Kidney tubule cell (primary cell): ENCODE results near the gene GLRX5.
A peak's percentile ranks its signal among the peaks of the same experiment; 100 is the strongest.
"Not testable (repeated sequence)": the region's sequence is repeated elsewhere in the genome, so short reads cannot be mapped to it uniquely, and the experiment has no call there.

Experiments
- DNase-seq: peaks from one replicate; pipeline ENCODE4 v3.0.0-alpha.2; 2018; ENCODE audit warnings: low spot score

Gene GLRX5

DNA sequence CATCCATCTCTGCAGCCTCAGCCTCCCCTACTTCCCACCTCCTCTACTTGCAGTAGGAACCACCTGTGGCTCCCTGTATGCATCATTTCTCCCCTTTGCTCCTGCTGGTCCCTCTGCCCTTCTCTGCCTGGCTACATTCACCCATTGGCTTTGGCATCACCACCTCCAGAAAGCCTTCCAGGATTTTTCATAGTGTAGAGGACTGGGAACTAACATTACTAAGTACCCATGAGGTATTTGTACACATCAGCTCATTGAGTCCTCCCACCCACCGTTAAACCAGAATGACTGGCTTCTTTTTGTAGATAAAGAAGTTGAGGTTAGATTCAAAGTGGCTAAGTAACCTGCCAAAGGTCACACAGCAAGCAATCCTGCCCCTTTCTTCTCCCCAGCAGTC is 35.5 kb upstream of the GLRX5 start:
- no peak for DNase-seq

DNA sequence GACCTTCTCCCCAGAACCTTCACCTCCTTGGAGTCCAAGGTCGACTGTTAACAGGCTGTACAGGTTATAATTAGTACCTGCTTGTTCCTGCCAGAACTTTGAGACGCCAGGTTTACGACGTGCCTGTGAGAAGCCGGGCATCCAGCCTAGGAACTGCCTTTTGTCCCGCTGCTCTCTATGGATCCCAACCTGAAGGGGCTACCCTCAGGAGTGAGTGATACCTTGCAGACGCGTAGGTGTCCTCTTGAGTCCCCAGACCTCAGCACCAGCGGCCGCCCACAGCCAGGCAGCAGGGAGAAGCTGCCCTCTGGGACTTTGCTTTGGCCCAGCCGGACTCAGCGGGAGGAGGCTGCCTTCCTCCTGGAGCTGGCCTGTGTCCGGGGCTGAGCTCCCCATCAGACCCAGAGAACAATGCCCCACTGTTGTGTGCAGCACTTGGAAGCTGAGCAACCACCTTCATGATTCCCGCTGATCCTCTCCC is 34.6 kb upstream of the GLRX5 start:
- no peak for DNase-seq

DNA sequence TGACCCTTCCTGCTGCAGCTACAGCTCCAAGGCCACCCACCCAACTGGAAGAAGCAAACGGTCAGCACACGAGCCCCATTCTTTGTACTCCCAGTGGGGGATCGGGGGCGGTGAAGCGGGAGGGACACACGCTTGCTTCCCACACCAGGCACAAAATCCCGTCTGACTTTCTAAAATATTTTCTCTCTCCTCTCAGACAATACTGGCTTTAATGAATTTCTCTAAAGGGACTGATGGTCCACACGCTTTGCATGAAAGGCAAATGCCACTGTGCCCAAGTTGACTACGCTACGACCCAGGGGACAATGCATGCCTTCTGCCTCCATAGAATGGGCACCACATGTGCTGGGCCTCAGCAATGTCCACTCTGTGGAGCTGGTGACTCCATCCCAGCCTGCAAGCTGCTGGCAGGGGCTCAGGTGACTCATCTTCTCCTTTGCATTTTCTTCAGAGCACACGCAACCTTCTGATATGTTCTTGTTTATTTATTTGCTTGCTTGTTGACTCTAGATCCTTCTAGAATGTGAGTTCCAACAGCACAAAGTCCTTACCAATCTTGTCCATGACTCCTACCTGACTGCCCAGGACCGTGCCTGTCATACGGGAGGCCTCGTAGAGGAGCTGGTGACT is 34.0 kb upstream of the GLRX5 start:
- peak; percentile 28 for DNase-seq

DNA sequence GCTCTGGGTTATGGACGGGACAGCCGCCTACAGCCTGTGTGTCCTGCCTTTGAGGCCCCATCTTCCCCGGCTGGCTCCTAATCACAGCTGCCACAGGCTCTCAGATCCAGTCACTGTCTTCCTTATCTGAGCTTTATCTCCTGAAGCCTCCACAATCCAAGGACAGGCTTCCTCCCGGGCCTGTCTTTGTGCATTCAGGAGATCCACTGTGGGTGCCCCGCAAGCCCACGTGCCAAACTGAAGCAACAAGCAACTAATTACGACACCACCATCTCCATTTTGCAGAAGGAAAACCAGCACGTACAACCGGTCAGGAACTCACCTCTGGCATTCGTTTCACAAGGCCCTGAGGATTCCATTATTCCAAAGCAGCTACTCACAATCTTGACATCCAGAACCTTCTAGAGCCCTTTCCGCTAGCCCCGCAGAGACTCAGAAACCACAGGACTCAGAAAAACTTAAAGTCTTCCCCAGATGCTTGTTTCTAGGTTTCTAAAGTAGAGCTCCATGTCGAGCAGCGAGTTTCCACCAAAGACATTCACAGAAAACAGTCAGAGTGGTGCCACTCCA is 32.4 kb upstream of the GLRX5 start:
- no peak for DNase-seq

DNA sequence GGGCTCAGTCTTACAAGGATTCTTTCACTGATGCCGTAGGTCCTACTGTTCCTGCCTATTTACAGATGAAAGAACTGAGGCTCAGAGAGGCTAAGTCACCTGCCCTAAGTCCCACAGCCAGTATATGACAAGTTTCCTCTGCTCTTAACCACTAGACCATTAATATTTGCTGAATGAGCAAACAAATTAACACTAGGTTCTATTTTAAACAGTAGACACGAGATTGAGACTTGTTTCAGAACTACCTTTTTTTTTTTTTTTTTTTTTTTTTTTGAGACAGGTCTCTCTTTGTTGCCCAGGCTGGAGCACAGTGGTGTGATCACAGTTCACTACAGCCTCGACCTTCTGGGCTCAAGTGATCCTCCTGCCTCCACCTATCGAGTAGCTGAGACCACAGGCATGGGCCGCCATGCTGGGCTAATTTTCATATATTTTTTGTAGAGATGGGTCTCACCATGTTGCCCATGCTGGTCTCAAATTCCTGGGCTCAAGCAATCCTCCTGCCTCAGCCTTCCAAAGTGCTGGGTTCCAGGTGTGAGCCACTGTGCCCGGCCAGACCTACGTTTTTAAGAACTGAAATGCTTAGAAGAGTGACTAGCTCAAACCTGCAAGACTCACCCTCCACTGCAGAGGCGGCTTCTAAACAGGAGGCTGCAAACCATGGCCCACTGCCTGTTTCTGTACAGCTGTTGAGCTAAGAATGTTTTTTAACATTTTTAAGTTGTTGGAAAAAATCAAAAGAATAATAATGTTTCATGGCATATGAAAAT is 31.3 kb upstream of the GLRX5 start:
- DNase-seq = no peak

DNA sequence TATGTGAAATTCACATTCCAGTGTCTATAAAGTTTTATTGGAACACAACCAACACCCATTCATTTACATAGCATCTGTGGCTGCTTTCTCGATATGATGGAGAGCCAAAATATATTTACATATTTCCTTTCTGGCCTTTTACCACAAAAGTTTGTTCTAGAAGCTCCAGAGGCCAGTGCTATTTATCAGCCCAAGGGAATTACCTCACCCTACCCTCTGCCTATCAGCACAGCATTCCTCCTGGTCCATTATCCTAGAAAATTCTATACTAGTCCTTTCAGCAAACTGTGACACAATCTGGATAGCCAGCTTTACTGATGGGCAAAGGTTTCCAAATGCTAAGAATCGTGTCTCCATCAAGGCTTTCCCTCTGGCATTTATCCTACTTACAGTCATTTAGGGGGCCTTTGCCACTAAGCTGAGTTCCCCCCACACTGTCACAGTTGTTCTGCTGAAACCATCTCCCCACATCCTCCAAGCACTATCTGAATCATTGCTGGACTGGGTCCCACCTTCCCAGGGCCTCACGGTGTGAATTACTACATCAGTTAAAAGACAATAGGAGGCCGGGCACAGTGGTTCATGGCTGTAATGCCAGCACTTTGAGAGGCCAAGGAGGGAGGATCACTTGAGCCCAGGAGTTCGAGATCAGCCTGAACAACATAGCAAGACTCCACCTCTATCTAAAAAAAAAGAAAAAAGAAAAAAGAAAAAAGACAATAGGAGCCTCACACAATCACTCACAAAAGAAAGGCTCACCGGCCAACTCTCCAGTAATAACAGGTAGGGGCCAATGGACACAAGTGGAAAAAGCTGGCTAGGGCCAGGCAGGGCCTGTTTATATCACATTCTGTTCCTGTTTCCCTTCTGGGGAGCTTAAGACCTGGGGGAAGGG is 30.5 kb upstream of the GLRX5 start:
- DNase-seq = no peak

DNA sequence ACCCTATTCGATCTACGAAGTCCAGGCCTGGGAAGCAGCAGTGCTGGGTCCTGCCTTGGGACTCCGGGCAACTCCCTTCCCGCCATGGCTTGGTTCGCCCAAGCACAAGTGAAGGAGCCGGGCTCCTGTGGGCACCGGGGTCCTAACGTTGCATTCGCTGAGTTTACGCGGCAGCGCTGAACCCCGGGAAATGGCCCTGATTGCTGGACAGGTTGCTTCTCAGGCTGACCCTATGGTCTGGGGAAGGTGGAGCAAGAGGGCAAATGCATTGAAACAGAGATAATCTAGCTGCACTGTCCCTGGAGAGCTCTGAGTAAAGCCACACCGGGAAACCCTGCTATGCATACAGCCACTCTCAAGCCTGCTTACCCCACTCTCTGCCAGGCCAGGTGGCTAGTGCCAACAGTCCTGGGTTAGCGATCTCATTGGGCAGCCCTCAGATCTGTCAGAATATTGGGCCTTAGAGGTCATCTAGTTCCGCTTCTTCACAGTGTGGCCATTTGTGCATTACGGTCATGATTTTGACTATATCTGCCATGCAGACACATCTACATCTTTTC is 29.7 kb upstream of the GLRX5 start:
- DNase-seq = no peak

DNA sequence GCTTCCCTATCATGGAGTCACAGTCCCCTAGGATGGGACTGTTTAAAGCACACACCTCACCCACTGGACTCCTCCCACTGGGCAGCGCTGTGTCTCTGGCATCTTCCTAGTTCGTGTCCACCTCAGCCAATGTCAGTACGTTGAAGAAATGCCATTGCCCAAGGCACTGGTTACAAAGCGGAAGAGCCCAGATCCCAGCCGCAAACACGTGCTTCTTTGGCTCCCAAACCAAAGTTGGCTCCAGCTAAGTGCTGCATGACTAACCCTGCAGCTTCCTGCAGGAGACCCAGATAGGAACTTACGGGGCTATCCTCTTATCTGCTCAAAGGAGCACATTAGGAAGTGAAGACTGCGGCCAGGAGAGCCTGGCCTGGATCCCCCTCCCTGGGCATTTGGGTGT is 27.7 kb upstream of the GLRX5 start:
- peak; percentile 88 for DNase-seq

DNA sequence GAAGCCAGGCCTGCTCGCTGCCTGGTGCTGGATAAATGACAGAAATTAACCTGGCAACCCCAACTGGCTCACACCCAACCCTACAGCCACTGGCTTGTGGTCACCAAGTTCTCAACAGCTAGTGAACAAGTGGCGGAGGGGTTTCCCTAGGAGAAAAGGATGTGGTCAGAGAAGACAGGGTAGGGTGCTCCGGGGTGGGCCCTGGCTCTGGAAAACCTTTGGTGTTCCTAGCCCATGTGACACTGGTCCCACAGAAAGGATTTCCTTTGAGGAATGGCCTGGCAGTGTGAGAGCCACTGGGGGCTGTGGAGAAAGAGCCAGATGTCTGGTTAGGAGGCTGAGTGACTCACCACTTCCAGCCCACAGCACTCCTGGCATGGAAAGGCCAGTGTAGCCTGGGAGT is 27.1 kb upstream of the GLRX5 start:
- DNase-seq = peak; percentile 83

DNA sequence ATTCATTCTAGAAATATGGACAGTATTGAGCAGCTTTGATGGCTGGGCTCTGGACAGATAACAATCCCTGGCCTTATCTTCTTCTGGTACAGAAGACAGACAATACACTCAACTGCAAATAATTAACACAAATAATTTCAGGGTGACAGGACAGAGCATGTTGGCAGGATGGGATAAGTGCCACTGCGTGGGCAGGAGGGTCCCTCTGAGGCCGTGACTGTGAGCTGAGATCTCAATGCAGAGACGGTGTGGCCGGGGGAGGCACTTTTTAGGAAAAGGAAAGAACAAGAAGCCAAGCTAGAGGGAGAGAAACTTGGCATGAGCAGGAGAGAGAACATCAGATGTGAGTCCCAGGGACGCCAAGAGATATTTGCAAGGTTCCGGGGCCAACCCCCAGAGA is 26.5 kb upstream of the GLRX5 start:
- no peak for DNase-seq

DNA sequence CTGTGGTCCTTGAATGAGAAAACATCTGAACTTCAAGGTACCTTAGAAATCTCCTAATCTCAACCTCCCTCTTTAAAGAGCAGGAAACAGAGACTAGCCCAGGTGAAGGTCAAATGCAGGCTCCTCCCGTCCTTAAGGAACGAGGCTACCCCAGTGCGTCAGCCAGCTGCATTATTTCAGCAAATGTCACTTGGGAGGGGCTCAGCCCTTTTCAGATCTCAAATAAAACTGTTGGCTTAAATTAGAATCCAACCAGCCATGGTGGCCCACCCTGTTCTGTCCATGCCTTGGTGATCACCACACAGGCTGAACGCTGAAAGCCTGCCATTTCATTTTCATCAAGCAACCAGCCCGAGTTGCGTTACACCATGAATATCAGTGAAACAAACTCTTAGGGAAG is 25.4 kb upstream of the GLRX5 start:
- no peak for DNase-seq

DNA sequence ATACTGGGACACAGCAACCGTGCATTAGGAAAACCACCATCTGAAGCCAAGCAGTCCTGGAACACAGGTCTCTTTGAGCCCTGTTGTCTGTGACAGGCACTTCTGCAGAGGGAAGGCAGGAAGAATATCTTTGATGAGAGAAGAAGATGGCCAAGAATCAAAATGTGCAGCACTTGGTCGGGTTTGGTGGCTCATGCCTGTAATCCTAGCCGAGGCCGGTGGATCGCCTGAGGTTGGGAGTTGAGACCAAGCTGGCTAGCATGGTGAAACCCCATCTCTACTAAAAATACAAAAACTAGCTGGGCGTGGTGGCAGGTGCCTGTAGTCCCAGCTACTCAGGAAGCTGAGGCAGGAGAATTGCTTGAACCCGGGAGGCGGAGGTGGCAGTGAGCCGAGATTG is 24.5 kb upstream of the GLRX5 start:
- not testable (repeated sequence) for DNase-seq

DNA sequence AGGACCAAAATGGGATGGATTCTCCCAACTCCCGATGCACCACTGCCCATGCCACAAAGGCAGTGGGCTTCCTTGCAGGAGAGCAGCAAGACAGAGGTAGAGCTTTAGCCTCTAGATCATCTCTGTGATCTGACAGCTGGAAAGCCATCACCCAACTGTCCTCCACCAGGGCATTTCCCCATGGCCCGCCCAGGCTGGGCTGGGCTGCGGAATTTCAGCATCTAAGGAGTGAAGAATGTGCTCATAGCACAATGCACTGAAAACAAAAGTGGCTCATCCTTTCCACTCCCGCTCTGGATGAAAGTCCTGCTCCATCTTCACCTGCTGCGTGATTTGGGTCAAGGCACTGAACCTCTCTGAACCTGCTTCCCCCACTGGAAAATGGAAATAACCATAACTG is 24.0 kb upstream of the GLRX5 start:
- no peak for DNase-seq

DNA sequence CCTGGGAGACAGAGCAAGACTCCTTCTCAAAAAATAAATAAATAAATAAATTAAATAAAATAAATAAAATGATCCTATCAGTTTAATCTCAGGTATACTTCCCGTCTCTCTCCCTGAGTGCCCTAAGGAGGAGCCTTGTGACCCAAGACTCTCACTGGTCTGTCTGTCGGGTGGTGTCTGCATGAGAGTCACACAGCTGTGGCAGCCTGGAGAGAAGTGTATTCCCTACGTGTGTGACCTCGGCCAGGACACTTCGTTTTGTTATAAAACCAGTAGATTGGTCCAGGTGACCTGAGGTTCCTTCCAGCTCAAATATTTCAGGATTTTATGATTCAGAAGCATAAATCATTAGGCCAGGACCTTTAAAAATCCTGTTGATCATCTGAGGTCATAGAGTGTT is 23.2 kb upstream of the GLRX5 start:
- DNase-seq = no peak

DNA sequence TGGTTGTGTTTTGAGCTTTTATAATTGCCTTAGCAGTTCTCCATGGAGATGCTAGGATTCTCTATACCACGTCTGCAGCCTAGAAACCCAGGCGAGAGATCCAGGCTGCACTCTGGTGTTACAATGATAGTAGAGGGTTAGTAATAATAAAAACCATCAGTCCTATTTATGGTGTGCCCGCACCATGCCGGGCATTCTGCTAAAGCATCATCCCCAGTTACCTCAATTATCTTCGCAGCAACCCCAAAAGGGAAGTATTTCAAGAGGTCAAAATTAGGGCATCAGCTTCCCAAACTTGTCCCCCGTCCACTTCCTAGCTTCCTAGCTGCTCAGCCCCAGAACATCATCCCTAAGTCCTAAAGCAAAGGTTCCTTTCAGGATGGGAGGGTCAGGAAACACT is 21.6 kb upstream of the GLRX5 start:
- DNase-seq = no peak

DNA sequence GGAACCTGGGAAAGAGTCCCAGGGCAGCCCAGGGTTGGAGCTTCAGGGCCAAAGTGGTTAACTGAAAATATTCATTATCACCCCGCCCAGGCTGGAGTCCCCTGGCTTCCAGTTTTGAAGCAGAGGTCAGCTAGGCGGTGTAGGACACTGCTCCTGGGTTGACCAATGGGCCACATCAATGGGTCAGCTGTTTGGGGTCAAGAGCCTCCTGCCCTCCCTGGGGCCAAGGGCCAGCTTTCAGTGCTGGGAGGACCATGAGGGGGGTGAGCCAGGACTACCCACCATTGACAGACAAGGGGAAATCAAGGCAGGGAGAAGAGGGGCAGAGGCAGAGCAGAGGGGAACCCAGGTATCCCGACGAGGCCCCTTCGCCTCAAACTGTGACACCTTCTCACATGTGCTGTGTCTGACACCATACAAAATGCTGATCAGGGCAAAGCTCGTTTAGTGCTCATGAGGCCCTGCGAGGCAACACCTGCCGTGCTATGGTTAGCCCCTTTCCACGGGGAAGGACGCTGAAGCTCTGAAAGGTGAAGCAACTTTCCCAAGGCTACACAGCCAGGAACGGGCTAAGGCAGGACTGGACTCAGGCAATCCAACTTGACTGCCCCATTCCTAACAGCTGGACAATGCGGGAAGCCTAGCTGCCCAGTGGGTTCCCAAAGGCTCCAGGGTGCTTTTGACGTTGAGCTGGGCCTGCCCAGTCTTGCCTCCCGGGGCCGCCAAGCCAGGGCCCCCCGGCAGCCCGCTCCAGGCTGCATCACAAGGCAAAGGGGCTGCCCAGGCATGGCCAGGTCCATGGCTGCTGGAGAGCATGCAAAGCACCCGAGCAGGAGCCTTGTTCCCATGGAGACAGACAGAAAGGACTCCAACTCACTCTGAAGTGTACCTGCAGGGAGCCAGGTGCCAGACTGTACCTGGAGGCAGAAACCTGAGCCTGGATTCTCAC is 20.4 kb upstream of the GLRX5 start:
- DNase-seq = no peak

DNA sequence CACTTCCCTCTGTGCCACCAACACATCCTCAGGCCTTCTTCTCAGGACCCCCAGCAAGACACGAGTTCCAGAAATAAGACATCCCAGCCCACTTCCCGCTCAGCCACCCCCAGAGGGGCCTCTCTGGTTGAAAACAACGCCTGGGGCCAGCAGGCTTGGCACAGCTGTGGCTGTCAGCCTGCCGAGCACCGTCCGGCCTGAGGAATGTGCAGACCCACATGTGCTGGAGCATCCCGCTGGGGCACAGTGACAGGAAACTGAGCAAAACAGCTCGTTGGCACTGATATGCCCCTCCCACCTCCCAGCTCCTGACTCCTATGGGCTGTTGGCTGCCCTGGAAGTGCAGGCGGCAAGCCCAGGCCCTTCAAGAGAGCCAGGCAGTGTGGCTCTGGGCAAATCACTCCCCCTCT is 19.8 kb upstream of the GLRX5 start:
- DNase-seq = no peak

DNA sequence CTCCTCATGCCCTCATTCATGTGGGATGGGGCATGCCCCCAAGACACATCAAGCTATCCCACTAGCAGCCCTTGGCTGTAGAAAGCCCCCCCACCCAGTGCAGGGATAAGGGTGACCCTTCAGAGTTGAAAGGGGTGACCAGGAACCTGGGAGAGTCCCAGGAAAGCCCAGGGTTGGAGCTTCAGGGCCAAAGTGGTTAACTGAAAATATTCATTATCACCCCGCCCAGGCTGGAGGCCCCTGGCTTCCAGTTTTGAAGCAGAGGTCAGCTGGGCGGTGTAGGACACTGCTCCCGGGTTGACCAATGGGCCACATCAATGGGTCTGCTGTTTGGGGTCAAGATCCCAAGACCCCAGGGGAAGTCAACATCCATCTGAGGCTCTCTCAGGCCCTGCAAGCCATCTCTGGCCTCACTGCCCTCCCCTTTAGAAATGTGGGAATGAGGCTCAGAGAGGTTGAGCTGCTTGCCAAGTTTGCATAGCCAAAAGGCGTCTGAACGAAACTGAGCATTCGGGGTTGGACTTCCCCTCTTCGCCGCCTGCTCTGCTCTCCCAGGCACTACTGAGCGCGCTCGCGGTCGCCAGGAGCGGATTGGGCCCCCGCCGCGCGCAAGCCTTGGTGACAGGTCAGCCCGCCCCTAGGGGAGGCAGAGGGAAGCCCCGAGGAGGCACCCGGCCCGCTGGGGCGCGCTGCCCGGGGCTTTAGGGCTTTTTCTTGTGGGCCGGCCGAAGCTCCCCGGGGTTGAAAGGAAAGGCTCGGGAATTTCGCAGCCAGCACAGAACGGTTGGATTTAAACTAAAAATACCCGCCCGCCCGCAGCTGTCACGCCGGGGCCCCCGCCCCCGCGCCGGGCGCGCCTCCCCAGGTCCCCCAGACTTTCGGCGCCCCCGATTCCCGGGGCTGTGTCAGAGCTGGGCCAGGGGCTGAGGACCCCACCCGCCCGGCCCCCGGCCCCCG is 19.0 kb upstream of the GLRX5 start:
- DNase-seq = peak; percentile 44

DNA sequence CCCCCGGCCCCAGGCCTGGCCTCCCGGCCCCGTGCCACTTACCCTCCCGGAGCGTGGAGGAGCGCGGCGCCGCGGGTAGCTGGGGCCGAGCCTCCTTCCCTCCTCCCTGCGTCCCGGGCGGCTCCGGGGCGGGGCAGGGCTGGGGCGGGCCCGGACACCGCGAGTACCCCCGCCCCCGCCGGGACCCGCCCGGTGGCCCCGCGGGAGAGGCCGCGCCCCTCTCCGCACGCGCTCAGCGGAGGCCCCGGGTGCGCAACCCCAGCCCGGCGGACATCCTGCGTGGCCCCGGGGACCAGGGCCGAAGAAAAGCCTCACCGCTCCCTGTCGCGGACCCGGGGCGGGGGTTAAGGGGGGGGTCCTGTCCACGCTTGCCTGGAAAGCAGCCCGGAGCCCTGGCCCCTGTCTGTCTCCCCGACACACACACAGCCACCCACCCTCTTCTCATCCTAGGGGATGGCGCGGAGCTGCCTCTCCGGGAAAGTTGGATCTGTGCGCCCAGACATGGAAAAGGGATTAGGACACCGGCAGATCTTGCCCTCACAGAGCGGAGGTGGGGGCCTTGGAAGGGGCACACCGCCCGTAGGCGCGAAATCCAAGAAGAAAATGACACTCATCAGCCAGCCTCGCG is 18.2 kb upstream of the GLRX5 start, which contains the start of gene SYNE3:
Gene SYNE3, minus strand, starts transcription at position 97 of the 628 bp plus-strand sequence. CDS start 40,829 bp downstream, outside the sequence.
- no peak for DNase-seq
